Ascending aorta (tissue), 2 donors: ENCODE results near the gene DDX28. TPM values are rescaled to one million over a fixed set of nuclear protein-coding genes. Genes with fewer than 3 reads are reported as not detected.

Experiments
- DNase-seq, 2 donors: peaks; one replicate each; pipeline ENCODE4 v3.0.0-alpha.2; 2019; ENCODE audit warnings: low spot score in 2 of 2
- H3K27ac ChIP-seq, 2 donors: fragments of 200-600 bp; sonication (generic); one replicate each; pipeline ENCODE4 v1.5.1; 2016 to 2017; ENCODE audit warnings: mild to moderate bottlenecking in 1 of 2
- H3K27me3 ChIP-seq: fragments of 200-600 bp; sonication (generic); one replicate; pipeline ENCODE4 v1.5.1; 2017
- H3K36me3 ChIP-seq, 2 donors: fragments of 200-600 bp; sonication (generic); one replicate each; pipeline ENCODE4 v1.5.1; 2016
- H3K4me1 ChIP-seq, 2 donors: fragments of 200-600 bp; sonication (generic); one replicate each; pipeline ENCODE4 v1.5.1; 2016 to 2017; ENCODE audit warnings: mild to moderate bottlenecking in 1 of 2
- H3K4me3 ChIP-seq, 2 donors: fragments of 200-600 bp; sonication (generic); one replicate each; pipeline ENCODE4 v1.5.1; 2016 to 2017; ENCODE audit warnings: mild to moderate bottlenecking in 1 of 2
- H3K9me3 ChIP-seq, 2 donors: fragments of 200-600 bp; sonication (generic); one replicate each; pipeline ENCODE4 v1.5.1; 2016
- CTCF ChIP-seq, 3 experiments: fragments of 200-600 bp in 2 of 3; fragments of 450-650 bp in 1 of 3; sonication (generic) in 2 of 3; IDR thresholded peaks; one replicate each; pipeline ENCODE4 v1.5.1; 2016 to 2019; ENCODE audit warnings: antibody characterized with exemption in 3 of 3, mild to moderate bottlenecking in 1 of 3, moderate library complexity in 1 of 3
- intact Hi-C: fragments of 100-400 bp; cut with DNase I; formaldehyde crosslinking; loops from one replicate; pipeline ENCODE4 v1.15.1; 2023
- total RNA-seq: library from RNA; depleted of rRNA; stranded (reverse); fragments of >200 nt; gene quantifications from one replicate; pipeline ENCODE4 v1.1.0, GENCODE V29; 2016

DDX28 gene
- total RNA-seq, 1 donor from 2014 or later: 3.0 TPM

GRCh38 chr16:68064791-68065365 is 41.8 kb upstream of the DDX28 start:
- H3K9me3 ChIP-seq: no peaks in the 10 kb centered on the region
- DNase-seq: peak in 1 of 2 donors; percentile 85
- H3K27ac ChIP-seq: peak overlapping the region; percentile 90 to 93
- peaks cover 0 to under 1% of the 10 kb centered on the region in 2 donors for H3K36me3 ChIP-seq
- peaks cover 11 to 26% of the 10 kb centered on the region in 2 donors for H3K4me1 ChIP-seq
- H3K4me3 ChIP-seq: no peak overlapping the region
- intact Hi-C loops: loop anchor here (1.0 kb wide), 1 partner anchor 19 kb away; no protein-coding TSS in a partner anchor
- TF ChIP-seq CTCF (IDR thresholded peaks at IDR 0.05): peak; percentile 56 to 69 (median 64)
- no peaks in the 10 kb centered on the region for H3K27me3 ChIP-seq

- H3K4me3 ChIP-seq: no peak overlapping the region
- peak overlapping the region in 1 of 2 donors; percentile 93 for H3K27ac ChIP-seq
- DNase-seq: peak in 1 of 2 donors; percentile 50
- intact Hi-C loops: no loop called here
- TF ChIP-seq CTCF (IDR thresholded peaks at IDR 0.05): no peak
- H3K4me1 ChIP-seq: peaks cover 11 to 26% of the 10 kb centered on the region in 2 donors
- H3K36me3 ChIP-seq: no peaks in the 10 kb centered on the region
- H3K9me3 ChIP-seq: no peaks in the 10 kb centered on the region
- no peaks in the 10 kb centered on the region for H3K27me3 ChIP-seq
These were observed 39.9 kb upstream of the DDX28 start for GRCh38 chr16:68062910-68063393.

- DNase-seq: no peak
- Histone ChIP-seq H3K4me1 (peaks cover 11 to 25% of the 10 kb centered on the region in 2 donors), H3K9me3 (no peaks in the 10 kb centered on the region), H3K27me3 (no peaks in the 10 kb centered on the region), H3K36me3 (no peaks in the 10 kb centered on the region), H3K4me3 (no peak overlapping the region), H3K27ac (no peak overlapping the region)
- no peak for TF ChIP-seq CTCF (IDR thresholded peaks at IDR 0.05)
- intact Hi-C loops: no loop called here
These were observed 38.4 kb upstream of the DDX28 start for GRCh38 chr16:68061396-68061795.

- intact Hi-C loops: no loop called here
- no peaks in the 10 kb centered on the region for H3K27me3 ChIP-seq
- no peak overlapping the region for H3K4me3 ChIP-seq
- no peak overlapping the region for H3K27ac ChIP-seq
- no peak for TF ChIP-seq CTCF (IDR thresholded peaks at IDR 0.05)
- no peaks in the 10 kb centered on the region for H3K9me3 ChIP-seq
- no peaks in the 10 kb centered on the region for H3K36me3 ChIP-seq
- peaks cover 0 to 9% of the 10 kb centered on the region in 2 donors for H3K4me1 ChIP-seq
- no peak for DNase-seq
These were observed 36.8 kb upstream of the DDX28 start for GRCh38 chr16:68059804-68060203.

GRCh38 chr16:68055395-68055794 is 32.4 kb upstream of the DDX28 start:
- TF ChIP-seq CTCF (IDR thresholded peaks at IDR 0.05): no peak
- H3K9me3 ChIP-seq: no peaks in the 10 kb centered on the region
- no peak overlapping the region for H3K27ac ChIP-seq
- DNase-seq: no peak
- peaks cover 4 to 21% of the 10 kb centered on the region in 2 donors for H3K36me3 ChIP-seq
- no peaks in the 10 kb centered on the region for H3K4me1 ChIP-seq
- intact Hi-C loops: no loop called here
- no peaks in the 10 kb centered on the region for H3K27me3 ChIP-seq
- no peak overlapping the region for H3K4me3 ChIP-seq
